CD1c-positive myeloid dendritic cell (primary cell): Measurements from ENCODE around the gene SIRT5.

Experiments used
- DNase-seq: peaks from one replicate; pipeline ENCODE4 v3.0.0-alpha.2; 2016; ENCODE audit errors: extremely low spot score

The SIRT5 gene

GRCh38 chr6:13586603-13587542 lies 12.5 kb downstream of the SIRT5 start:
- DNase-seq, result no peak

- no peak for DNase-seq
Observed at GRCh38 chr6:13589801-13590200, 15.4 kb downstream of the SIRT5 start.

GRCh38 chr6:13590574-13591153 lies 16.3 kb downstream of the SIRT5 start:
- DNase-seq, result no peak

GRCh38 chr6:13591205-13591921 lies 17.0 kb downstream of the SIRT5 start:
- no peak for DNase-seq

- no peak for DNase-seq
Observed at GRCh38 chr6:13593103-13593502, 18.7 kb downstream of the SIRT5 start.

- DNase-seq, result no peak
Observed at GRCh38 chr6:13593720-13594119, 19.3 kb downstream of the SIRT5 start.

- DNase-seq, result no peak
Observed at GRCh38 chr6:13597073-13597472, 22.7 kb downstream of the SIRT5 start.

- DNase-seq, result no peak
Observed at GRCh38 chr6:13600036-13600435, 25.6 kb downstream of the SIRT5 start.

- DNase-seq, result no peak
Observed at GRCh38 chr6:13604135-13604534, 29.7 kb downstream of the SIRT5 start.

- no peak for DNase-seq
Observed at GRCh38 chr6:13604546-13605416, 30.4 kb downstream of the SIRT5 start.

- no peak for DNase-seq
Observed at GRCh38 chr6:13605634-13606033, 31.2 kb downstream of the SIRT5 start.

GRCh38 chr6:13611715-13612114 lies 37.3 kb downstream of the SIRT5 start:
- DNase-seq, result no peak

- DNase-seq, result no peak
Observed at GRCh38 chr6:13613029-13613594, 38.7 kb downstream of the SIRT5 start.

- peak; percentile 34 for DNase-seq
Observed at GRCh38 chr6:13614126-13614925, 39.9 kb downstream of the SIRT5 start.

- DNase-seq, result peak; percentile 99
Observed at GRCh38 chr6:13614926-13615791, 40.8 kb downstream of the SIRT5 start, which contains the start of gene NOL7. TSS of gene NOL7 (plus strand) at chr6:13615335. CDS start at chr6:13615359, 24 bp downstream.

- no peak for DNase-seq
Observed at GRCh38 chr6:13615792-13616120, 41.4 kb downstream of the SIRT5 start.

- no peak for DNase-seq
Observed at GRCh38 chr6:13617066-13617465, 42.7 kb downstream of the SIRT5 start.

- peak; percentile 21 for DNase-seq
Observed at GRCh38 chr6:13624871-13625288, 50.5 kb downstream of the SIRT5 start.

GRCh38 chr6:13629459-13630116 lies 55.2 kb downstream of the SIRT5 start:
- DNase-seq, result no peak
